H9 (cell line): ENCODE data around the gene F12. TPM values are rescaled to one million over a fixed set of nuclear protein-coding genes. Genes with fewer than 3 reads are reported as not detected.
A peak's percentile ranks its signal among the peaks of the same experiment; 100 is the strongest.

ENCODE experiments used
- DNase-seq: peaks from one replicate; pipeline ENCODE4 v3.0.0-alpha.2; 2017
- H2AFZ ChIP-seq: one replicate; pipeline ENCODE4 v1.6.1; 2013; ENCODE audit warnings: mild to moderate bottlenecking, low read length, control low read depth, moderate library complexity
- H2AK5ac ChIP-seq: 2 replicates; pipeline ENCODE4 v1.6.1; 2013; ENCODE audit warnings: low read length, control low read depth, mixed read lengths; ENCODE audit not compliant: insufficient read length
- H2BK120ac ChIP-seq: one replicate; pipeline ENCODE4 v1.6.1; 2013; ENCODE audit warnings: low read depth, mild to moderate bottlenecking, low read length, control low read depth, inconsistent platforms; ENCODE audit not compliant: poor library complexity, severe bottlenecking
- H2BK12ac ChIP-seq: 2 replicates; pipeline ENCODE4 v1.6.1; 2013; ENCODE audit warnings: low read length, control low read depth, mixed read lengths, low read depth; ENCODE audit not compliant: insufficient read length
- H2BK15ac ChIP-seq: 2 replicates; pipeline ENCODE4 v1.6.1; 2013; ENCODE audit warnings: low read depth, low read length, control low read depth
- H2BK20ac ChIP-seq: one replicate; pipeline ENCODE4 v1.6.1; 2013; ENCODE audit warnings: low read depth, mild to moderate bottlenecking, low read length, control low read depth, inconsistent platforms; ENCODE audit not compliant: poor library complexity, severe bottlenecking
- H2BK5ac ChIP-seq: 2 replicates; pipeline ENCODE4 v1.6.1; 2013; ENCODE audit warnings: low read length, control low read depth, mixed read lengths; ENCODE audit not compliant: insufficient read length
- H3K14ac ChIP-seq: 2 replicates; pipeline ENCODE4 v1.6.1; 2013; ENCODE audit warnings: low read length, control low read depth; ENCODE audit not compliant: insufficient read depth
- H3K18ac ChIP-seq: 2 replicates; pipeline ENCODE4 v1.6.1; 2013; ENCODE audit warnings: low read depth, mild to moderate bottlenecking, mixed read lengths, low read length, control low read depth; ENCODE audit not compliant: insufficient read length
- H3K23ac ChIP-seq: 2 replicates; pipeline ENCODE4 v1.6.1; 2013; ENCODE audit warnings: low read length, control low read depth, mixed read lengths, low read depth; ENCODE audit not compliant: insufficient read length
- H3K23me2 ChIP-seq: 2 replicates; pipeline ENCODE4 v1.6.1; 2013; ENCODE audit warnings: low read depth, mild to moderate bottlenecking, mixed read lengths, low read length, control low read depth; ENCODE audit not compliant: insufficient read length, poor library complexity, severe bottlenecking
- H3K27ac ChIP-seq: 2 replicates; pipeline ENCODE4 v1.5.1; 2013; ENCODE audit warnings: low read length, control low read depth, mixed read lengths, low read depth; ENCODE audit not compliant: insufficient read length
- H3K27me3 ChIP-seq: 2 replicates; pipeline ENCODE4 v1.6.1; 2013; ENCODE audit warnings: low read length, control low read depth, inconsistent platforms; ENCODE audit not compliant: insufficient read depth
- H3K4ac ChIP-seq: 2 replicates; pipeline ENCODE4 v1.6.1; 2013; ENCODE audit warnings: low read depth, mild to moderate bottlenecking, control low read depth, inconsistent platforms, low read length, moderate library complexity
- H3K4me1 ChIP-seq: 2 replicates; pipeline ENCODE4 v1.6.1; 2013; ENCODE audit warnings: low read length, control low read depth, inconsistent platforms; ENCODE audit not compliant: insufficient read depth
- H3K4me2 ChIP-seq: 2 replicates; pipeline ENCODE4 v1.6.1; 2013; ENCODE audit warnings: low read length, control low read depth, mixed read lengths; ENCODE audit not compliant: insufficient read length, insufficient read depth
- H3K56ac ChIP-seq: 2 replicates; pipeline ENCODE4 v1.6.1; 2013; ENCODE audit warnings: low read depth, mild to moderate bottlenecking, mixed read lengths, low read length, control low read depth; ENCODE audit not compliant: insufficient read length
- H3K79me1 ChIP-seq: 2 replicates; pipeline ENCODE4 v1.6.1; 2013; ENCODE audit warnings: low read depth, mild to moderate bottlenecking, moderate library complexity, low read length, control low read depth, inconsistent platforms; ENCODE audit not compliant: insufficient read depth, poor library complexity, severe bottlenecking
- H3K79me2 ChIP-seq: 2 replicates; pipeline ENCODE4 v1.6.1; 2013; ENCODE audit warnings: low read length, control low read depth, inconsistent platforms; ENCODE audit not compliant: insufficient read depth
- H3K9ac ChIP-seq: 2 replicates; pipeline ENCODE4 v1.6.1; 2013; ENCODE audit warnings: low read length, control low read depth, mixed read lengths; ENCODE audit not compliant: insufficient read length; ENCODE audit errors: extremely low read depth
- H3K9me3 ChIP-seq: one replicate; pipeline ENCODE4 v1.6.1; 2013; ENCODE audit warnings: low read depth, low read length, inconsistent platforms; ENCODE audit not compliant: control insufficient read depth
- H3T11ph ChIP-seq: one replicate; pipeline ENCODE4 v1.6.1; 2013; ENCODE audit warnings: mild to moderate bottlenecking, low read length, control low read depth, inconsistent platforms
- H4K20me1 ChIP-seq: one replicate; pipeline ENCODE4 v1.6.1; 2013; ENCODE audit not compliant: control insufficient read depth, insufficient read length, insufficient read depth
- H4K5ac ChIP-seq: 2 replicates; pipeline ENCODE4 v1.6.1; 2013; ENCODE audit warnings: low read depth, mild to moderate bottlenecking, mixed read lengths, low read length, control low read depth; ENCODE audit not compliant: insufficient read length
- H4K8ac ChIP-seq: replicated peaks from 2 replicates; pipeline ENCODE4 v1.6.1; 2013; ENCODE audit warnings: low read length, control low read depth, mixed read lengths, low read depth; ENCODE audit not compliant: insufficient read length
- H4K91ac ChIP-seq: 2 replicates; pipeline ENCODE4 v1.6.1; 2013; ENCODE audit warnings: low read depth, mild to moderate bottlenecking, moderate library complexity, mixed read lengths, low read length, control low read depth; ENCODE audit not compliant: insufficient read length
- H3K27ac Mint-ChIP-seq, 3 experiments: 2 replicates in 2 of 3; 3 replicates in 1 of 3; pipeline ENCODE4 v1.8.0; 2020 to 2021; ENCODE audit warnings: mixed read lengths in 3 of 3, mild to moderate bottlenecking in 1 of 3, moderate library complexity in 1 of 3
- H3K27me3 Mint-ChIP-seq: 2 replicates; pipeline ENCODE4 v1.8.0; 2021; ENCODE audit warnings: low read depth, mild to moderate bottlenecking, moderate library complexity, mixed read lengths
- H3K36me3 Mint-ChIP-seq, 3 experiments: 2 replicates in 2 of 3; 3 replicates in 1 of 3; pipeline ENCODE4 v1.8.0; 2020 to 2021; ENCODE audit warnings: low read depth in 3 of 3, mixed read lengths in 3 of 3; ENCODE audit not compliant: insufficient read depth in 1 of 3
- H3K4me1 Mint-ChIP-seq, 2 experiments: 2 replicates each; pipeline ENCODE4 v1.8.0; 2020; ENCODE audit warnings: mixed read lengths in 2 of 2
- H3K4me3 Mint-ChIP-seq, 2 experiments: 2 replicates in 1 of 2; 3 replicates in 1 of 2; pipeline ENCODE4 v1.8.0; 2020 to 2021; ENCODE audit warnings: mild to moderate bottlenecking in 2 of 2, mixed read lengths in 2 of 2, moderate library complexity in 1 of 2
- H3K9me3 Mint-ChIP-seq, 2 experiments: 2 replicates in 1 of 2; 3 replicates in 1 of 2; pipeline ENCODE4 v1.8.0; 2020; ENCODE audit warnings: mild to moderate bottlenecking in 2 of 2, mixed read lengths in 2 of 2, moderate library complexity in 1 of 2
- WGBS: extraction: QIAGEN DNeasy Blood & Tissue Kit; methylation state at CpG from one replicate; pipeline ENCODE4 v1.1.7; 2013; ENCODE audit warnings: missing lambda C conversion rate, low lambda C conversion rate, mixed read lengths; ENCODE audit not compliant: insufficient read length; ENCODE audit errors: extremely low coverage; 5-methylcytosine and 5-hydroxymethylcytosine counted together
- total RNA-seq: library from RNA; stranded (reverse); gene quantifications from 2 replicates; pipeline ENCODE4 v1.2.1, GENCODE V29; 2021
- TF ChIP-seq, protein P1 (sequence below): fragments of 200-600 bp; sonication (generic); conservative IDR thresholded peaks from 3 replicates; pipeline ENCODE4 v1.8.0; 2021; ENCODE audit warnings: antibody characterized with exemption, mild to moderate bottlenecking

Gene F12
- total RNA-seq, 1 experiment from 2014 or later: 3.5 TPM

DNA sequence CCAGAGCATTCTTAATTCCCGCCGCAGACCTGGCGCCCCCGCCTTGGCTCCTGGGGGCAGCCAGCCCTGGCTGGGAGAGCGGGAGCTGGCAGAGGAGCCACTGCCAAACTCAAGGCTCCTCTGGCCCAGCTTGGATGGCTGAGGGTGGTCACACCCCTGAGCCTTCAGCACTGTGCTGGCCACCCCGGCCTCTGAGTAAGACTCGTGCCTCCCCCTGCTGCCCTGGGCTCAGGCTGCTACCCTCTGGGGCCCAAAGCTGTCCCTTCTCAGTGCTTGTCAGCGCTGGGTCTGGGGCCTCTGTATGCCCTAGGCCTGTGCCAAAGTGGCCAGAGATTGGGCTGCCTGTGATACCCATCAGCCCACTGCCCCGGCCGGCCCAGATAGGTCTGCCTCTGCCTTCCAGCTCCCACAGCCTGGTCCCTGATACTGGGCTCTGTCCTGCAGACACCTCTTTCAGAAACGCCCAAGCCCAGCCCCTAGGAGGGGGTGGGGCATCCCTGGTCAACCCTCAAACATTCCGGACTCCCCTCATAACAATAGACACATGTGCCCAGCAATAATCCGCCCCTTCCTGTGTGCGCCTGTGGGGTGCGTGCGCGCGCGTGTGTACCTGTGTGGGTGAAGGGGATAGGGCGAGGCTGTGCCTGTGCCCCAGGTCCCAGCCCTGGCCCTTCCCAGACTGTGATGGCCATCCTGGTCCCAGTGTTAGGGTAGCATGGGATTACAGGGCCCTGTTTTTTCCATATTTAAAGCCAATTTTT is 32.9 kb upstream of the F12 start:
- Mint-ChIP-seq H3K4me3 (no peak overlapping the region; a peak in 1 of 5 replicates), H3K4me1 (peaks cover 35 to 39% of the 10 kb centered on the region in 2 experiments), H3K27ac (0 out of 7 replicates have a peak overlapping the region, but pooled peaks of 2 of the 3 experiments have one; percentile 28 to 72), H3K36me3 (peaks cover 16 to 40% (median 33%) of the 10 kb centered on the region in 3 experiments), H3K9me3 (peaks cover 0 to 3% of the 10 kb centered on the region in 2 experiments; a peak in 1 of 5 replicates), H3K27me3 (peaks cover 15% of the 10 kb centered on the region)
- Histone ChIP-seq H4K20me1 (no peaks in the 10 kb centered on the region), H2BK120ac (no peak overlapping the region), H3K4ac (no peak overlapping the region), H3K14ac (no peak overlapping the region), H2AK5ac (no peak overlapping the region), H3K23me2 (peaks cover 4% of the 10 kb centered on the region), H2BK15ac (no peak overlapping the region), H2BK5ac (no peak overlapping the region), H3T11ph (no peak overlapping the region), H3K9me3 (no peaks in the 10 kb centered on the region), H2BK20ac (no peak overlapping the region), H2AFZ (no peak overlapping the region), H3K18ac (no peak overlapping the region), H4K91ac (no peak overlapping the region), H3K4me2 (no peak overlapping the region), H4K8ac (no peak overlapping the region), H2BK12ac (no peak overlapping the region), H3K4me1 (no peaks in the 10 kb centered on the region; the same call in 1 of the 2 replicates), H3K9ac (no peak overlapping the region), H3K27ac (no peak overlapping the region), H3K23ac (no peak overlapping the region), H3K27me3 (no peaks in the 10 kb centered on the region; the same call in 1 of the 2 replicates), H3K79me1 (no peaks in the 10 kb centered on the region), H3K79me2 (no peaks in the 10 kb centered on the region), H3K56ac (no peak overlapping the region), H4K5ac (no peak overlapping the region)
- TF ChIP-seq, protein P1, sequence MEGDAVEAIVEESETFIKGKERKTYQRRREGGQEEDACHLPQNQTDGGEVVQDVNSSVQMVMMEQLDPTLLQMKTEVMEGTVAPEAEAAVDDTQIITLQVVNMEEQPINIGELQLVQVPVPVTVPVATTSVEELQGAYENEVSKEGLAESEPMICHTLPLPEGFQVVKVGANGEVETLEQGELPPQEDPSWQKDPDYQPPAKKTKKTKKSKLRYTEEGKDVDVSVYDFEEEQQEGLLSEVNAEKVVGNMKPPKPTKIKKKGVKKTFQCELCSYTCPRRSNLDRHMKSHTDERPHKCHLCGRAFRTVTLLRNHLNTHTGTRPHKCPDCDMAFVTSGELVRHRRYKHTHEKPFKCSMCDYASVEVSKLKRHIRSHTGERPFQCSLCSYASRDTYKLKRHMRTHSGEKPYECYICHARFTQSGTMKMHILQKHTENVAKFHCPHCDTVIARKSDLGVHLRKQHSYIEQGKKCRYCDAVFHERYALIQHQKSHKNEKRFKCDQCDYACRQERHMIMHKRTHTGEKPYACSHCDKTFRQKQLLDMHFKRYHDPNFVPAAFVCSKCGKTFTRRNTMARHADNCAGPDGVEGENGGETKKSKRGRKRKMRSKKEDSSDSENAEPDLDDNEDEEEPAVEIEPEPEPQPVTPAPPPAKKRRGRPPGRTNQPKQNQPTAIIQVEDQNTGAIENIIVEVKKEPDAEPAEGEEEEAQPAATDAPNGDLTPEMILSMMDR: no peak
- no CpG with 5 or more reads among the region's 20 CpGs for WGBS
- DNase-seq: no peak
